A549 treated with GW870086 at 1 μM for 4 hours (cell line): ENCODE results near the gene BTD. TPM values are rescaled to one million over a fixed set of nuclear protein-coding genes. Genes with fewer than 3 reads are reported as not detected.

ENCODE experiments used
- total RNA-seq: library from RNA; stranded (reverse); fragments of 200-300 nt; extraction: Qiagen RNA extraction; gene quantifications from 5 replicates; pipeline ENCODE4 v1.2.3, GENCODE V29; 2022; ENCODE audit warnings: low read depth

The BTD gene
- total RNA-seq: 14.3 to 18.1 TPM (median 15.4 TPM) in 5 replicates

GRCh38 chr3:15601399-15602145, at the start of gene BTD, which contains the start of gene HACL1:
Gene BTD, plus strand, starts transcription at chr3:15601745. Its CDS starts 33,695 bp downstream, at chr3:15635440.
Gene HACL1, minus strand, starts transcription at chr3:15601569. Its CDS starts 106 bp downstream, at chr3:15601463.

Other genes with a start within 250 kb of the BTD start
- gene METTL6, start 174.2 kb upstream of the BTD start, total RNA-seq: 25.0 to 33.9 TPM (median 28.1 TPM) in 5 replicates
- gene EAF1, start 174.1 kb upstream of the BTD start, total RNA-seq: 12.4 to 17.5 TPM (median 16.7 TPM) in 5 replicates
- 0.23 to 0.65 TPM (median 0.26 TPM) in 5 replicates for gene COLQ, start 80.0 kb upstream of the BTD start, total RNA-seq
- 22.8 to 30.8 TPM (median 23.9 TPM) in 5 replicates for gene HACL1, start 176 bp upstream of the BTD start, total RNA-seq
- gene ANKRD28, start 196.2 kb downstream of the BTD start, total RNA-seq: 36.5 to 52.8 TPM (median 49.6 TPM) in 5 replicates